K562 (cell line): Measurements from ENCODE around the gene HTR1D. TPM values are rescaled to one million over a fixed set of nuclear protein-coding genes. Genes with fewer than 3 reads are reported as not detected.

ENCODE experiments used
- ATAC-seq: fragments of 200-7000 bp; cut with Tn5 transposase; 3 replicates; pipeline ENCODE4 v1.9.1; 2020; ENCODE audit warnings: moderate library complexity
- BruUV-seq: library from RNA; stranded (reverse); fragments of 400-500 nt; replicated peaks from 2 replicates; lab custom pipeline; 2021; lab: Mats Ljungman, UMichigan
- CTCF ChIA-PET: fragments of 300-600 bp; formaldehyde crosslinking; extraction: SDS; loops from one replicate; lab custom pipeline; 2021; ENCODE audit warnings: low intra/inter-chr PET ratio; lab: Yijun Ruan, JAX
- POLR2A ChIA-PET: fragments of 300-600, 350-650 bp; sonication (Branson Sonifier 250); formaldehyde crosslinking; extraction: SDS; loops from one replicate; lab custom pipeline; 2021; ENCODE audit warnings: antibody characterized with exemption, inconsistent platforms; lab: Yijun Ruan, JAX
- DNase-seq, 4 experiments: peaks; one replicate each; pipeline versions ENCODE4 v3.0.0 to v3.0.0-alpha.2; 2011 to 2018; ENCODE audit warnings: low spot score in 3 of 4, mixed read lengths in 3 of 4; ENCODE audit errors: extremely low read depth in 1 of 4
- FAIRE-seq: peaks from 2 replicates; lab custom pipeline; 2011; peaks lifted over from hg19 to GRCh38; lab: Jason Lieb, UNC
- H2AFZ ChIP-seq: 2 replicates; pipeline ENCODE4 v1.6.0; 2011; ENCODE audit warnings: low read depth, low read length, control low read depth, inconsistent platforms
- H3K27ac ChIP-seq: fragments of 200-600 bp; 3 replicates; pipeline ENCODE4 v1.8.0; 2011; ENCODE audit warnings: low read depth, mild to moderate bottlenecking, control low read depth, inconsistent platforms, low read length, moderate library complexity, mixed read lengths; ENCODE audit errors: extremely low read depth
- H3K27me3 ChIP-seq, 2 experiments: fragments of 300-600 bp in 1 of 2; 2 replicates in 1 of 2; 3 replicates in 1 of 2; pipeline versions ENCODE4 v1.6.0 to v1.8.0; 2011; ENCODE audit warnings: inconsistent platforms in 2 of 2, low read length in 2 of 2, mild to moderate bottlenecking in 1 of 2, mixed read lengths in 1 of 2, moderate library complexity in 1 of 2; ENCODE audit not compliant: control insufficient read depth in 2 of 2, insufficient read depth in 2 of 2
- H3K36me3 ChIP-seq: fragments of 300-600 bp; 3 replicates; pipeline ENCODE4 v1.8.0; 2011; ENCODE audit warnings: mild to moderate bottlenecking, low read length, inconsistent platforms; ENCODE audit not compliant: control insufficient read depth, insufficient read depth
- H3K4me1 ChIP-seq, 2 experiments: fragments of 200-600 bp in 1 of 2; replicated peaks in 1 of 2; 2 replicates in 1 of 2; 3 replicates in 1 of 2; pipeline versions ENCODE4 v1.5.1 to v1.8.0; 2011; ENCODE audit warnings: inconsistent platforms in 2 of 2, low read length in 2 of 2, mild to moderate bottlenecking in 1 of 2, mixed read lengths in 1 of 2, moderate library complexity in 1 of 2; ENCODE audit not compliant: control insufficient read depth in 2 of 2, insufficient read depth in 2 of 2
- H3K4me2 ChIP-seq: 2 replicates; pipeline ENCODE4 v1.6.1; 2011; ENCODE audit warnings: low read length, control low read depth, inconsistent platforms, mixed read lengths; ENCODE audit not compliant: insufficient read depth
- H3K4me3 ChIP-seq: fragments of 200-600 bp; sonication (generic), shearing (Covaris generic); 2 replicates; pipeline ENCODE4 v1.5.1; 2016; ENCODE audit warnings: control low read depth, inconsistent platforms
- H3K79me2 ChIP-seq: fragments of 200-600 bp; 3 replicates; pipeline ENCODE4 v1.8.0; 2011; ENCODE audit warnings: low read length, inconsistent platforms; ENCODE audit not compliant: control insufficient read depth, insufficient read depth
- H3K9ac ChIP-seq, 2 experiments: 2 replicates each; pipeline versions ENCODE4 v1.6.0 to v1.6.1; 2011; ENCODE audit warnings: low read depth in 2 of 2, low read length in 2 of 2, control low read depth in 1 of 2, inconsistent platforms in 1 of 2, mild to moderate bottlenecking in 1 of 2, mixed read lengths in 1 of 2; ENCODE audit not compliant: insufficient read depth in 1 of 2
- H3K9me1 ChIP-seq: one replicate; pipeline ENCODE4 v1.6.0; 2011; ENCODE audit warnings: inconsistent platforms, mild to moderate bottlenecking, low read length, moderate library complexity; ENCODE audit not compliant: control insufficient read depth, insufficient read depth
- H3K9me3 ChIP-seq: replicated peaks from 2 replicates; pipeline ENCODE4 v1.5.1; 2011; ENCODE audit warnings: low read depth, low read length, inconsistent platforms; ENCODE audit not compliant: control insufficient read depth, insufficient read depth
- H4K20me1 ChIP-seq: replicated peaks from 2 replicates; pipeline ENCODE4 v1.6.1; 2011; ENCODE audit warnings: low read length, inconsistent platforms, mixed read lengths; ENCODE audit not compliant: control insufficient read depth, insufficient read depth
- C11orf30 ChIP-seq: fragments of 450-650 bp; IDR thresholded peaks from 2 replicates; pipeline ENCODE4 v1.6.1; 2016; ENCODE audit warnings: low read depth, mild to moderate bottlenecking
- NKRF ChIP-seq: fragments of 450-650 bp; IDR thresholded peaks from 2 replicates; pipeline ENCODE4 v1.6.1; 2016; ENCODE audit warnings: borderline replicate concordance
- SMARCA5 ChIP-seq: fragments of 450-650 bp; IDR thresholded peaks from 2 replicates; pipeline ENCODE4 v1.6.1; 2016
- U2AF2 ChIP-seq: fragments of 200-400 bp; formaldehyde crosslinking; optimal IDR thresholded peaks from 2 replicates; pipeline ENCODE3; 2017; ENCODE audit warnings: low read depth, mild to moderate bottlenecking, low read length
- ZNF316 ChIP-seq: fragments of 450-650 bp; IDR thresholded peaks from 2 replicates; pipeline ENCODE4 v1.6.1; 2016
- ZZZ3 ChIP-seq: fragments of 450-650 bp; IDR thresholded peaks from 2 replicates; pipeline ENCODE4 v1.6.1; 2016; ENCODE audit warnings: antibody characterized with exemption, mild to moderate bottlenecking, moderate library complexity
- WGBS: fragments of 100-300 bp; shearing (Covaris generic); methylation state at CpG from one replicate; pipeline ENCODE4 v1.1.6; 2016; ENCODE audit warnings: low coverage, mixed read lengths; ENCODE audit not compliant: insufficient coverage; ENCODE audit errors: missing lambda C conversion rate; 5-methylcytosine and 5-hydroxymethylcytosine counted together
- in situ Hi-C: fragments of 300-500 bp; cut with MboI; formaldehyde crosslinking; loops from 4 replicates; pipeline ENCODE4 v1.15.0; 2018; ENCODE audit warnings: inconsistent platforms, mixed read lengths
- intact Hi-C: fragments of 100-400 bp; cut with micrococcal nuclease; formaldehyde crosslinking; loops from 2 replicates; pipeline ENCODE4 v1.14.2; 2022
- polyA plus RNA-seq, 8 experiments: library from polyadenylated mRNA; depleted of rRNA in 4 of 8; stranded (reverse) in 5 of 8; unstranded in 3 of 8; fragments of >200 nt; fragmentation: Nextera tagmentation in 2 of 8; fragmentation: Illumina TruSeq in 1 of 8; extraction: Ambion mirVana in 2 of 8; extraction: Trizol in 1 of 8; gene quantifications; 2 replicates each; pipeline versions ENCODE4 v1.2.1 to v1.2.3, GENCODE V29; 2011 to 2014; ENCODE audit warnings: inconsistent platforms in 1 of 8, missing spikeins in 1 of 8
- total RNA-seq, 7 experiments: library from RNA; depleted of rRNA in 6 of 7; stranded (reverse); fragments of >200 nt in 6 of 7; fragmentation: Illumina TruSeq in 2 of 7; extraction: Trizol in 2 of 7; gene quantifications; 2 replicates each; pipeline versions ENCODE4 v1.2.1 to v1.2.3, GENCODE V29; 2011 to 2021; ENCODE audit warnings: low replicate concordance in 1 of 7

Gene HTR1D
- total and polyA plus RNA-seq, 9 of the 15 experiments (the other 6 are each of a cell fraction or from before 2014, with no cell fraction given), result 0.03 to 0.09 (median 0.04) TPM; not detected in 4

- H3K4me2 ChIP-seq, result no peak overlapping the region
- FAIRE-seq (no peak), DNase-seq (no peak), ATAC-seq (no peak)
- in situ Hi-C loops, result no loop called here
- H3K9ac ChIP-seq, result no peak overlapping the region
- H3K36me3 ChIP-seq, result no peaks in the 10 kb centered on the region
- intact Hi-C loops, result no loop called here
- 31% methylated on average over 2 of the region's 2 CpGs for WGBS
- no peak overlapping the region for H3K27ac ChIP-seq
- TF ChIP-seq C11orf30 (peak; percentile 39; the same call in 1 of the 2 replicates), ZNF316 (peak; percentile 60), SMARCA5 (no peak), ZZZ3 (no peak), U2AF2 (no peak), NKRF (no peak)
- no peak overlapping the region for H2AFZ ChIP-seq
- no peaks in the 10 kb centered on the region for H3K79me2 ChIP-seq
- no TSS peak for BruUV-seq
- ChIA-PET CTCF (no interaction called here), POLR2A (interaction anchor here (2.0 kb wide), 1 partner anchor 8 kb away, joined by 6 read pairs; no protein-coding TSS in a partner anchor)
- no peaks in the 10 kb centered on the region for H4K20me1 ChIP-seq
- peaks cover 0 to 4% of the 10 kb centered on the region in 2 experiments; a peak in 3 of 5 replicates for H3K4me1 ChIP-seq
- H3K4me3 ChIP-seq, result no peak overlapping the region
- no peaks in the 10 kb centered on the region for H3K9me3 ChIP-seq
- H3K9me1 ChIP-seq, result no peaks in the 10 kb centered on the region
- peaks cover 41 to 50% of the 10 kb centered on the region in 2 experiments for H3K27me3 ChIP-seq
Measured at GRCh38 chr1:23222331-23222730, 5.0 kb upstream of the HTR1D start.
